ENCODE measurements around the gene LRMDA.

Gene LRMDA

DNA sequence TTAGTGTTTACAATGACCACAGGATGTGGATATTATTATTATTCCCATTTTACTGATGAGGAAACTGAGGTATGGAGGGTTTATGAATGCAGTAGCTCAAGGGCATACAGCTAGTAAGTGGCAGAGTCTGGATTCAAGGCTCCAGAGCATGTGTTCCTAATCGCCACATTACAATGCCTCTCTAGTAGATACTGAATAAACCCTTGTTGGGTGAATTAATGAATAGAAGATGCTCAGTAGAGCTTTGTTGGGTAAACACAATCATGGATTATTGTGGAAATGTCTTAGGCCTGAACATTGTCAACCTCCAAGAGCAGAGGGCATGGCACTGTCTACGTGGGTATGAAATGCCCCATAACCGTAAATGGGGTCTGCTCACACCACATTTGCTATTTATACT lies 545.3 kb downstream of the LRMDA start:
- Histone ChIP-seq H2AFZ (ENCODE audit: low read depth, low read length) (no peak overlapping the region), H3K9ac (ENCODE audit: low read depth, low read length) (no peak overlapping the region), H3K27ac (ENCODE audit: low read length) (no peak overlapping the region), H4K20me1 (ENCODE audit: insufficient read depth, low read length) (no peaks in the 10 kb centered on the region), H3K4me1 (ENCODE audit: insufficient read depth, low read length) (peaks cover 15% of the 10 kb centered on the region), H3K4me2 (ENCODE audit: insufficient read depth, low read length) (no peak overlapping the region), H3K27me3 (ENCODE audit: insufficient read depth, low read length, poor library complexity) (no peaks in the 10 kb centered on the region), H3K36me3 (ENCODE audit: insufficient read depth, low read length) (no peaks in the 10 kb centered on the region), H3K9me3 (ENCODE audit: insufficient read depth, low read length, severe bottlenecking) (no peaks in the 10 kb centered on the region), H3K79me2 (ENCODE audit: insufficient read depth, low read length) (no peaks in the 10 kb centered on the region), H3K4me3 (ENCODE audit: low read depth in 1 of 2, low read length in 2 of 2) (no peak overlapping the region)
- TF ChIP-seq EZH2 (IDR thresholded peaks at IDR 0.05; ENCODE audit: borderline replicate concordance, low read depth, low read length, severe bottlenecking): no peak
- TF ChIP-seq CTCF (IDR thresholded peaks at IDR 0.05; ENCODE audit: borderline replicate concordance, extremely low read depth, low read length, poor library complexity, severe bottlenecking): no peak
- DNase-seq (no peak), ATAC-seq (ENCODE audit: insufficient read depth, low read depth) (no peak)

- no peak overlapping the region for H3K4me2 ChIP-seq (ENCODE audit: insufficient read depth, low read length)
- H3K9me3 ChIP-seq (ENCODE audit: insufficient read depth, low read length, severe bottlenecking): no peaks in the 10 kb centered on the region
- H3K36me3 ChIP-seq (ENCODE audit: insufficient read depth, low read length): no peaks in the 10 kb centered on the region
- H3K27ac ChIP-seq (ENCODE audit: low read length): no peak overlapping the region
- TF ChIP-seq CTCF (IDR thresholded peaks at IDR 0.05; ENCODE audit: borderline replicate concordance, extremely low read depth, low read length, poor library complexity, severe bottlenecking) (no peak), EZH2 (IDR thresholded peaks at IDR 0.05; ENCODE audit: borderline replicate concordance, low read depth, low read length, severe bottlenecking) (no peak)
- H3K79me2 ChIP-seq (ENCODE audit: insufficient read depth, low read length): no peaks in the 10 kb centered on the region
- H2AFZ ChIP-seq (ENCODE audit: low read depth, low read length): no peak overlapping the region
- H4K20me1 ChIP-seq (ENCODE audit: insufficient read depth, low read length): no peaks in the 10 kb centered on the region
- DNase-seq (no peak), ATAC-seq (ENCODE audit: insufficient read depth, low read depth) (no peak)
- H3K4me3 ChIP-seq (ENCODE audit: low read depth in 1 of 2, low read length in 2 of 2): no peak overlapping the region
- H3K27me3 ChIP-seq (ENCODE audit: insufficient read depth, low read length, poor library complexity): no peaks in the 10 kb centered on the region
- H3K4me1 ChIP-seq (ENCODE audit: insufficient read depth, low read length): peaks cover 11% of the 10 kb centered on the region
- no peak overlapping the region for H3K9ac ChIP-seq (ENCODE audit: low read depth, low read length)
Observed at GRCh38 chr10:75977139-75977538, 545.7 kb downstream of the LRMDA start.

- Histone ChIP-seq H3K79me2 (ENCODE audit: insufficient read depth, low read length) (no peaks in the 10 kb centered on the region), H3K4me3 (ENCODE audit: low read depth in 1 of 2, low read length in 2 of 2) (no peak overlapping the region), H3K4me1 (ENCODE audit: insufficient read depth, low read length) (peaks cover under 1% of the 10 kb centered on the region; the same call in 1 of the 2 replicates), H3K27ac (ENCODE audit: low read length) (no peak overlapping the region), H3K9ac (ENCODE audit: low read depth, low read length) (no peak overlapping the region), H3K4me2 (ENCODE audit: insufficient read depth, low read length) (no peak overlapping the region), H4K20me1 (ENCODE audit: insufficient read depth, low read length) (no peaks in the 10 kb centered on the region), H3K36me3 (ENCODE audit: insufficient read depth, low read length) (no peaks in the 10 kb centered on the region), H3K27me3 (ENCODE audit: insufficient read depth, low read length, poor library complexity) (no peaks in the 10 kb centered on the region), H2AFZ (ENCODE audit: low read depth, low read length) (no peak overlapping the region), H3K9me3 (ENCODE audit: insufficient read depth, low read length, severe bottlenecking) (no peaks in the 10 kb centered on the region)
- ATAC-seq (ENCODE audit: insufficient read depth, low read depth) (no peak), DNase-seq (no peak)
- TF ChIP-seq CTCF (IDR thresholded peaks at IDR 0.05; ENCODE audit: borderline replicate concordance, extremely low read depth, low read length, poor library complexity, severe bottlenecking): no peak
- TF ChIP-seq EZH2 (IDR thresholded peaks at IDR 0.05; ENCODE audit: borderline replicate concordance, low read depth, low read length, severe bottlenecking): no peak
Observed at GRCh38 chr10:75978213-75978612, 546.8 kb downstream of the LRMDA start.

Measured in DND-41 (cell line).